Thymus (tissue), 11 donors: ENCODE data around the gene DOK4. TPM values are rescaled to one million over a fixed set of nuclear protein-coding genes. Genes with fewer than 3 reads are reported as not detected.

Experiments
- DNase-seq, 9 donors: peaks; one replicate each; pipeline ENCODE4 v3.0.0-alpha.2; 2013; ENCODE audit warnings: low spot score in 9 of 9, low read depth in 6 of 9, missing footprints in 1 of 9
- H3K27ac ChIP-seq, 2 donors: one replicate each; pipeline ENCODE4 v1.5.1; 2013; ENCODE audit warnings: control low read depth in 1 of 2, low read depth in 1 of 2, low read length in 1 of 2, mild to moderate bottlenecking in 1 of 2, moderate library complexity in 1 of 2
- H3K27me3 ChIP-seq, 2 donors: one replicate each; pipeline ENCODE4 v1.5.1; 2013; ENCODE audit warnings: low read length in 1 of 2; ENCODE audit not compliant: control insufficient read depth in 2 of 2, insufficient read depth in 1 of 2
- H3K36me3 ChIP-seq, 2 donors: one replicate each; pipeline ENCODE4 v1.5.1; 2013; ENCODE audit warnings: low read length in 1 of 2, mild to moderate bottlenecking in 1 of 2, moderate library complexity in 1 of 2; ENCODE audit not compliant: control insufficient read depth in 2 of 2, insufficient read depth in 2 of 2
- H3K4me1 ChIP-seq, 2 donors: one replicate each; pipeline ENCODE4 v1.5.1; 2013; ENCODE audit warnings: low read length in 2 of 2; ENCODE audit not compliant: control insufficient read depth in 2 of 2, insufficient read depth in 2 of 2
- H3K4me3 ChIP-seq, 2 donors: one replicate each; pipeline ENCODE4 v1.5.1; 2013; ENCODE audit warnings: low read length in 2 of 2, control low read depth in 1 of 2, mild to moderate bottlenecking in 1 of 2
- H3K9me3 ChIP-seq, 2 donors: one replicate each; pipeline ENCODE4 v1.5.1; 2013; ENCODE audit warnings: low read length in 1 of 2, mild to moderate bottlenecking in 1 of 2; ENCODE audit not compliant: control insufficient read depth in 2 of 2, insufficient read depth in 1 of 2
- WGBS: extraction: QIAGEN DNeasy Blood & Tissue Kit; methylation state at CpG from one replicate; pipeline ENCODE4 v1.1.7; 2013; 5-methylcytosine and 5-hydroxymethylcytosine counted together
- polyA plus RNA-seq: library from polyadenylated mRNA; stranded (reverse); fragments of 200-250 nt; gene quantifications from one replicate; pipeline ENCODE4 v1.2.3, GENCODE V29; 2013
- total RNA-seq: library from RNA; stranded (reverse); fragments of 120-200 nt; gene quantifications from one replicate; pipeline ENCODE4 v1.2.4, GENCODE V29; 2013
- donor health status: healthy.

The DOK4 gene
- total and polyA plus RNA-seq, 2 donors: 4.1 to 11.8 TPM

DNA sequence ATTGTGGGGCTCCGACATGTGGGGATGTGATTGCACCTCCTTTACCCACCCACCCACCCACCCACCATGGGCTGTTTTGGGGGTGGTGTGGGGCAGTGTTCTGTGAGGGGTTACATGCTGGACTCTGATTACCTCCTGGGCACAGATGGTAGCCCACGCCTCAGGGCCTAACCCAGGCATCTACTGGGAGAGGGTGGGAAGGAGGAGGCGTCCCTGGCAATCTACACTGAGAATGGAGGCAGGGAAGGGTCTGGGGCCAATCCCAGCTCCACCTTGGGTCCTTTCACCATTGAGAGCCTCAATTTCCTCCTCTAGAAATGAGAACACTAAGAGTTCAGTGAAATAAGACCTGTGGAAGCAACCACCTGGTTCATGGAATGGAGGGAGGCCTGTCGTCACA, 11.7 kb upstream of the DOK4 start:
- no peaks in the 10 kb centered on the region for H3K27me3 ChIP-seq
- H3K9me3 ChIP-seq: no peaks in the 10 kb centered on the region
- WGBS: 98% methylated on average over 4 of the region's 4 CpGs
- no peak overlapping the region for H3K27ac ChIP-seq
- DNase-seq: no peak
- no peak overlapping the region for H3K4me3 ChIP-seq
- no peaks in the 10 kb centered on the region for H3K36me3 ChIP-seq
- H3K4me1 ChIP-seq: peaks cover 0 to 15% of the 10 kb centered on the region in 2 donors

DNA sequence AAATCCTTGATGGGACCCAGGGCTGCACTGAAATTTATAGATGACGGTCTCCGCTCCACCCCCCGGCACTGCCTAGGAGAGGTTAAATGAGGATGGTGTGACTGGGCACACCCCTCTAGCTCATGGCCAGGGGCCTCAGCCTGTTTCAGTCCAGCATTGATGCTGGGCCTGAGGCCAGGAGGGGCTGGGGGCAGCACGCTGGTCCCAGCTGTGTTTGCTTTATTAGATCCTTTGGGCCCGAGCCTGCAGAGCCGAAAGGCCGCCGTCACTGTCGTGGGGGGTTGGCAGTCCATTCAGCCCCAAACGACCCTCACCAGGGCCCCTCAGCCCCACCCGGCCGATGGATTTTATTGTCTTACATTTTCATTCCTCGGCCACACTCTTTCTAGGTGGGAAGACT, 10.8 kb upstream of the DOK4 start:
- Histone ChIP-seq H3K27ac (no peak overlapping the region), H3K27me3 (no peaks in the 10 kb centered on the region), H3K9me3 (no peaks in the 10 kb centered on the region), H3K36me3 (no peaks in the 10 kb centered on the region), H3K4me3 (no peak overlapping the region), H3K4me1 (peaks cover 0 to 15% of the 10 kb centered on the region in 2 donors)
- 91% methylated on average over 13 of the region's 13 CpGs for whole genome bisulfite sequencing
- DNase-seq: no peak

DNA sequence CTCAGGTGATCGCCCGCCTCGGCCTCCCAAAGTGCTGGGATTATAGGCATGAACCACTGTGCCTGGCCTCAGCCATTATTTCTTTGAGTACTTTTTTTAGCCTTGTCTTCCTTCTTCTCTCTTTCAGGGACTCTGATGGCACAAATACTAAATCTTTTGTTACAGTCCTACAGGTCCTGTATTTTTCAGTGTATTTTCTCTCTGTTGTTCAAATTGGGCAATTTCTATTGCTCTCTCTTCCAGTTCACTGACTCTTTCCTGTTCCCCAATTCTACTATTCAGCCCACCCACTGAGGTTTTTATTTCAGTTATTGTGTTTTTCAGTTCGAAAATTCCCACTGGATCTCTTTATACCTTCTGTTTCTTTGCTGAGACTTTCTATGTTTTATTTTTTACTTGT, 7.5 kb upstream of the DOK4 start:
- Histone ChIP-seq H3K4me1 (no peaks in the 10 kb centered on the region), H3K9me3 (no peaks in the 10 kb centered on the region), H3K4me3 (no peak overlapping the region), H3K27me3 (no peaks in the 10 kb centered on the region), H3K36me3 (no peaks in the 10 kb centered on the region), H3K27ac (no peak overlapping the region)
- WGBS: 97% methylated on average over 4 of the region's 4 CpGs
- DNase-seq: no peak

GRCh38 chr16:57489229-57489628, 2.9 kb upstream of the DOK4 start:
- H3K36me3 ChIP-seq: no peaks in the 10 kb centered on the region
- DNase-seq: no peak
- WGBS: 98% methylated on average over 5 of the region's 5 CpGs
- H3K4me1 ChIP-seq: peaks cover 7 to 17% of the 10 kb centered on the region in 2 donors
- no peak overlapping the region for H3K4me3 ChIP-seq
- peaks cover 0 to 12% of the 10 kb centered on the region in 2 donors for H3K27me3 ChIP-seq
- H3K27ac ChIP-seq: no peak overlapping the region
- H3K9me3 ChIP-seq: no peaks in the 10 kb centered on the region

DNA sequence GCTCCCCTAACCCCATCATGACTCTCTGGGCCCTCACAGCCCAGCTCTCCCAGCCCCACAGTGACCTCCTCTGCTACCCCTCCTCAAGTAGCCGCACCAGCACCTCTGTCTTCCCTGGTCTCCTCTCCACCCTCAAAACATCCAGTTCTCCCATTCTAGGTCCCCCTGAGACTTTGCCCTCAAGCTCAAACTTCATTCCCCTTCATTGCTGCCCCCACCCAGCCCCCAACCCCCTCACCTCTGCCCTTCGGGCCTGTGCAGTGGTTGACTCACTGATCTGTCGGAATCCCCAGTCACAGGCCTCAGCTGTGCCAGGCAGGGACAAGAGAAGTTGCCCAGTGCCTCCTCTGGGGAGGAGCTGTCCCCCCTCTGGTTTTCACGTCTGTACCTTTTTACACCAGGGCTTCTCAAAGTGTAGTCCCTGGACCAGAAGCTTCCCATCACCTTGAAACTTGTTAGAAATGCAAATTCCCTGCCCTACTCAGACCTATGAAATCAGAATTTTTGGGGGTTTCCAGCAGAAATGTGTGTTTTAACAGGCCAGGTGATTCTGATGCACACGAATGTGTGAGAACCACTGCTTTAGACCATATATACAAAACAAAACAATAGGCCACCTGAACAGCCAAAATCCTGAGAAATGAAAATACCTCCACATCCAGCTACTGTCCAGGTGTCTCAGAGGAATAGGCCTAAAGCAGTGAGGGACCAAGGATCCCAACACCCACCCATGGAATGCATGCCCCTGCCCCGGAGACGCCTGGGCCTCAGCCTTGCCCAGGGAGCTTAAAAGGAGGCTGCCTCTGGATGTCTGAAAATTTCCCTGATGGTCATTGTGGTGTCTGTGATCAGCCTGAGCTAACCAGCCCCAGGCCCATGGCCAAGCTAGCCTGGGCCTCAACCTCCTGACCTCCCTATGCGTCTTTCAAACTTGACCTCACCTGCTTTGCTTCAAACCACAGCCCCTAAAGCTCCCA, 853 bp upstream of the DOK4 start:
- WGBS: 97% methylated on average over 8 of the region's 8 CpGs
- H3K4me1 ChIP-seq: peaks cover 7 to 17% of the 10 kb centered on the region in 2 donors
- peaks cover 0 to 12% of the 10 kb centered on the region in 2 donors for H3K27me3 ChIP-seq
- DNase-seq: no peak
- no peaks in the 10 kb centered on the region for H3K9me3 ChIP-seq
- H3K36me3 ChIP-seq: no peaks in the 10 kb centered on the region
- H3K4me3 ChIP-seq: peak overlapping the region in 1 of 2 donors; percentile 59
- H3K27ac ChIP-seq: no peak overlapping the region

DNA sequence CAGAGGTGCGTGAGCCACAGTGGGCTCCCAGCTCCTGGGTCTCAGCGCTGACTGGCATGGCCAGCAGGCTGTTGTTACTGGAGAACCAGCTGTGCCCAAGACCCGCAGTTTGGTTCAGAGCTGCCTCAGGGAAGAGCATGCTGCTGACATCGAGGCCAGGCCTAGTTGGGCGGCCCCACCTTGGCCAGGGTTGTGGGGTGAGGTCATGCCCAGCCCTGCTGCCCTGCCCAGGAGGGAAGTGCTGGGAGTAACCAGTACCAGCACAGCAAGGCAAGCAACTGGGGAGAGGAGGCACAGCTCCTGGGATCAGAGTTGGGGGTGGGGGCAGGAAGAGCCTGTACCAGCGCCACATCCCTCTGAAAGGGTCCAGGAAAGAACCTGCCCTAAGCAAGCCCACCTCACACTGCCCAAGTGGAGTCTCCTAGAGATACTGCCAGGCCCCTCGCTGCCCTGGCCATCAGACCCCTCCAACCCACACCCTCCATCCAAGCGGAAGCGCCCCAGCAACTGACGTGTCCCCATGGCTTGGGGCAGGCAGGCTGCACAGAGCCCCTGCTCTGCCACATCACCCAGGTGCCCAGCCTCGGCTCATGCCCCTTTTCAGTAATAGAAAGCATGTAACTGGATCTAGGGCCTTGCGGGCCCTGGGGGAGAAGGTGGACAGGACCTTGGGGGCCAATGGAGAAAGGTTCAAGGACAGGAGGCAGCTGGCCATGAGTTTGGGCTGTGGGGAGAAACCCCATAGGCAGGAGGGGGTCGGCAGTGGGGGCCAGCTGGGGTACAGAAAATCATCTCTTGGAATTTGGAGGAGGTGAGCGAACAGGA, 990 bp downstream of the DOK4 start:
- Histone ChIP-seq H3K4me3 (peak overlapping the region; percentile 46 to 59), H3K36me3 (no peaks in the 10 kb centered on the region), H3K4me1 (peaks cover 7 to 19% of the 10 kb centered on the region in 2 donors), H3K27ac (no peak overlapping the region), H3K9me3 (no peaks in the 10 kb centered on the region), H3K27me3 (peaks cover 0 to 13% of the 10 kb centered on the region in 2 donors)
- no peak for DNase-seq
- 85% methylated on average over 14 of the region's 14 CpGs for WGBS

DNA sequence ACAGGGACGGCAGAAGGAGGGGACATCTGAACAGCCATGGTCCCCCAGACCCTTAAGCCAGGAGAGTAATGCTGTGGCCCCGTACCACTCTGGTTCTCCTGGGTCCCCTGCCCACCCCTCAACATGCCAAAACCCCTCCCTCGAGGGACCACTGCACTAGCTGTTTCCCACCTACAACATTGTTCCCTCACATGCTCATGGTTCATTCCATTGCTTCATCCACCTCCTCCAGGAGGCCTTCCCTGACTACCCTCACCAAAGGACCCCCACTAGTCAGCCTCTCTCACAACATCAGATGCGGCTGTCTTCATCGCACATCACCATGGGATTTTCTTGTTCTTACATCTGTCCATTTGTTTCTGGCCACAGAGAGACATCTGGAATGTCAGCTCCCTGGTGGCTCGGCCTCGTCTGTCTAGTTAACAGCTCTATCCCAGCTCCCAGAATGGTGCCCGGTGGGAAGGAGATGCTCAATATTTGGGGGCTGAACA, 1.7 kb downstream of the DOK4 start:
- Histone ChIP-seq H3K4me3 (no peak overlapping the region), H3K27ac (no peak overlapping the region), H3K9me3 (no peaks in the 10 kb centered on the region), H3K4me1 (peaks cover 7 to 25% of the 10 kb centered on the region in 2 donors), H3K36me3 (no peaks in the 10 kb centered on the region), H3K27me3 (peaks cover 0 to 20% of the 10 kb centered on the region in 2 donors)
- 95% methylated on average over 8 of the region's 8 CpGs for WGBS
- no peak for DNase-seq

GRCh38 chr16:57483725-57484514, 2.4 kb downstream of the DOK4 start:
- H3K4me1 ChIP-seq: peaks cover 7 to 32% of the 10 kb centered on the region in 2 donors
- H3K4me3 ChIP-seq: no peak overlapping the region
- H3K9me3 ChIP-seq: no peaks in the 10 kb centered on the region
- H3K36me3 ChIP-seq: no peaks in the 10 kb centered on the region
- WGBS: 96% methylated on average over 19 of the region's 19 CpGs
- no peak for DNase-seq
- H3K27ac ChIP-seq: no peak overlapping the region
- peaks cover 0 to 27% of the 10 kb centered on the region in 2 donors for H3K27me3 ChIP-seq
